Measurements from ENCODE around the gene ART4. TPM values are rescaled to one million over a fixed set of nuclear protein-coding genes. Genes with fewer than 3 reads are reported as not detected.

Gene ART4
- total RNA-seq, 1 donor: not detected

GRCh38 chr12:14840616-14841015 is 2.7 kb downstream of the ART4 start:
- Histone ChIP-seq H3K4me1 (ENCODE audit: insufficient read depth, low read length) (peaks cover 3% of the 10 kb centered on the region), H3K4me3 (ENCODE audit: low read length) (no peak overlapping the region), H3K27me3 (ENCODE audit: insufficient read depth, low read length) (peaks cover 7% of the 10 kb centered on the region), H3K9me3 (ENCODE audit: low read depth, low read length) (no peaks in the 10 kb centered on the region)

- no peaks in the 10 kb centered on the region for H3K9me3 ChIP-seq (ENCODE audit: low read depth, low read length)
- H3K27me3 ChIP-seq (ENCODE audit: insufficient read depth, low read length): peaks cover 12% of the 10 kb centered on the region
- H3K4me1 ChIP-seq (ENCODE audit: insufficient read depth, low read length): no peaks in the 10 kb centered on the region
- no peak overlapping the region for H3K4me3 ChIP-seq (ENCODE audit: low read length)
These were observed 4.1 kb downstream of the ART4 start for GRCh38 chr12:14839262-14839661.

DNA sequence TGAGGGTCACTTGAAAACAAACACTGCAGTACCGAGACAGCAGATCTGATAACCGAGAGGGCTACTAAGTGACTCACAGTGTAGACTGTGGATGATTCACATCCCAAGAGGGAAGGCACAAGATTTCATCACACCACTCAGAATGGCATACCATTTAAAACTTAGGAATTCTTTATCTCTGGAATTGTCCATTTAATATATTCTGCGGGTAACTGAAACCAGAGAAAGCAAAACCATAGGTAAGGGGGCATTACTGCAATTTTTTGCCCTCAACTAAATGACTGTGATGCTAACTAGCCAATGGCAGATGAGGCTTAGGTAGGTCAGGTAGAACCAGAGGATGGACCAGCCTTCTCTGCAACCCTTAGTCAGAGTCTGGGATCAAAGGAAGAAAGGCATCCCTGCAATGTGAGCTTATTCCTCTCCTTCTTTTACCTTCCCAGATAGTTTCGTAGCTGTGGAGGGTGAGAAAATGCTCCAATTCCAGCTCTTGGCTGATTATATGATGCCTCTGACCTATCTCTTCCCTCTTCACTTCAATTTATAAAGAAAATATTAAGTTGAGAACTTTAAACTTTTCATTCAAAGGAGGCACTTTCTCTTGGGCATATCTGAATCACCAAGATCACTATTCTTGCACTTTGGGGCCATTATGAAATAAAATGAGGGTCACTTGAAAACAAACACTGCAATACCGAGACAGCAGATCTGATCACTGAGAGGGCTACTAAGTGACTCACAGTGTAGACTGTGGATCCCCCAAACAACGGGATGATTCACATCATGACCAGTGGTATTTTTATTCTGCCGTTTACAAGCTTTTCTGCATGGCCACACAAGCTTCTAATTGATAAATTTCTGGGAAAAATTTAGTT is 6.8 kb downstream of the ART4 start:
- Histone ChIP-seq H3K4me1 (ENCODE audit: insufficient read depth, low read length) (no peaks in the 10 kb centered on the region), H3K4me3 (ENCODE audit: low read length) (no peak overlapping the region), H3K9me3 (ENCODE audit: low read depth, low read length) (no peaks in the 10 kb centered on the region), H3K27me3 (ENCODE audit: insufficient read depth, low read length) (peaks cover 14% of the 10 kb centered on the region)

GRCh38 chr12:14834509-14834908 is 8.8 kb downstream of the ART4 start:
- Histone ChIP-seq H3K27me3 (ENCODE audit: insufficient read depth, low read length) (peaks cover 12% of the 10 kb centered on the region), H3K4me1 (ENCODE audit: insufficient read depth, low read length) (no peaks in the 10 kb centered on the region), H3K4me3 (ENCODE audit: low read length) (no peak overlapping the region), H3K9me3 (ENCODE audit: low read depth, low read length) (no peaks in the 10 kb centered on the region)

DNA sequence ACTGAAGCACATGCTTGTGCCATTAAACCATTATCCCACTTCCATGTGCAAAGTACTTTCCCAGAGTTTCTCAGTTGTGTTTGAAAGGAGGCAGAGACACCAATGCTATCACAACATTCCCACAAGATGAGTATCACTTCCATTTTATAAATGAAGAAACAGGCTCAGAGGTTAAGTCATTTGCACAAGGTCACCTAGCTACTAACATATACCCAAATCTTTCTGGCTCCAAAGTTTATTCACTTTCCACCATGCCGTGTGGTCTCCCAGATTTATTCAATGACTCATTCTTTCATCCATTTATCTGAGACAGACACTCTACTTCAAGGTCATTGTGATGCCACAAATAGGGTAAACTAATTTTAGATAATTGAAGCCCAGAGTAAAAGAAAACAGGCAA is 9.4 kb downstream of the ART4 start:
- Histone ChIP-seq H3K4me3 (ENCODE audit: low read length) (no peak overlapping the region), H3K4me1 (ENCODE audit: insufficient read depth, low read length) (no peaks in the 10 kb centered on the region), H3K9me3 (ENCODE audit: low read depth, low read length) (no peaks in the 10 kb centered on the region), H3K27me3 (ENCODE audit: insufficient read depth, low read length) (peaks cover 7% of the 10 kb centered on the region)

DNA sequence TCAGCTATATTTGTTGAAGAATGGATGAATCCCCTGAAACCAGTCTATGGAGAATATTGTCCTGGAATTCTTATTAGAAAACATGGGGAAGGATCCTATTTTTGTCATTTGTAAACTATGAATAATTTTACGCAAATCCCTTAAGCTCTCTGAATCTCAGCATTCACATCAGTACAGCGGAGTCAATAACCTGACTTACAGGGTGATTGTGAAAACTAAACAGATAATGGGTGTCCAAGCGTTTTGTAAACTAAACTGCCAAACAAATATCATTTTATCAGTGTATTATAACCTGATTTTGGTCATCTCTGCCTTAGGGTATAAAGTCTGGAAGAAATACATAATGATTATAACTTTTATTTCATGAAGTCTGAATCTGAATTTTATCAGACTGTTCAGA is 10.0 kb downstream of the ART4 start:
- no peak overlapping the region for H3K4me3 ChIP-seq (ENCODE audit: low read length)
- H3K27me3 ChIP-seq (ENCODE audit: insufficient read depth, low read length): peaks cover 7% of the 10 kb centered on the region
- H3K9me3 ChIP-seq (ENCODE audit: low read depth, low read length): no peaks in the 10 kb centered on the region
- H3K4me1 ChIP-seq (ENCODE audit: insufficient read depth, low read length): no peaks in the 10 kb centered on the region

GRCh38 chr12:14828892-14829291 is 14.4 kb downstream of the ART4 start:
- Histone ChIP-seq H3K4me1 (ENCODE audit: insufficient read depth, low read length) (no peaks in the 10 kb centered on the region), H3K4me3 (ENCODE audit: low read length) (no peak overlapping the region), H3K9me3 (ENCODE audit: low read depth, low read length) (no peaks in the 10 kb centered on the region), H3K27me3 (ENCODE audit: insufficient read depth, low read length) (no peaks in the 10 kb centered on the region)

- Histone ChIP-seq H3K4me3 (ENCODE audit: low read length) (no peak overlapping the region), H3K4me1 (ENCODE audit: insufficient read depth, low read length) (no peaks in the 10 kb centered on the region), H3K27me3 (ENCODE audit: insufficient read depth, low read length) (no peaks in the 10 kb centered on the region), H3K9me3 (ENCODE audit: low read depth, low read length) (no peaks in the 10 kb centered on the region)
These were observed 16.3 kb downstream of the ART4 start for GRCh38 chr12:14827043-14827442.

- Histone ChIP-seq H3K9me3 (ENCODE audit: low read depth, low read length) (no peaks in the 10 kb centered on the region), H3K27me3 (ENCODE audit: insufficient read depth, low read length) (no peaks in the 10 kb centered on the region), H3K4me3 (ENCODE audit: low read length) (no peak overlapping the region), H3K4me1 (ENCODE audit: insufficient read depth, low read length) (no peaks in the 10 kb centered on the region)
These were observed 16.8 kb downstream of the ART4 start for GRCh38 chr12:14826491-14826890.

GRCh38 chr12:14825256-14825655 is 18.1 kb downstream of the ART4 start:
- Histone ChIP-seq H3K4me3 (ENCODE audit: low read length) (no peak overlapping the region), H3K27me3 (ENCODE audit: insufficient read depth, low read length) (no peaks in the 10 kb centered on the region), H3K4me1 (ENCODE audit: insufficient read depth, low read length) (no peaks in the 10 kb centered on the region), H3K9me3 (ENCODE audit: low read depth, low read length) (no peaks in the 10 kb centered on the region)

- Histone ChIP-seq H3K27me3 (ENCODE audit: insufficient read depth, low read length) (no peaks in the 10 kb centered on the region), H3K4me1 (ENCODE audit: insufficient read depth, low read length) (no peaks in the 10 kb centered on the region), H3K4me3 (ENCODE audit: low read length) (no peak overlapping the region), H3K9me3 (ENCODE audit: low read depth, low read length) (no peaks in the 10 kb centered on the region)
These were observed 19.2 kb downstream of the ART4 start for GRCh38 chr12:14824012-14824634.

DNA sequence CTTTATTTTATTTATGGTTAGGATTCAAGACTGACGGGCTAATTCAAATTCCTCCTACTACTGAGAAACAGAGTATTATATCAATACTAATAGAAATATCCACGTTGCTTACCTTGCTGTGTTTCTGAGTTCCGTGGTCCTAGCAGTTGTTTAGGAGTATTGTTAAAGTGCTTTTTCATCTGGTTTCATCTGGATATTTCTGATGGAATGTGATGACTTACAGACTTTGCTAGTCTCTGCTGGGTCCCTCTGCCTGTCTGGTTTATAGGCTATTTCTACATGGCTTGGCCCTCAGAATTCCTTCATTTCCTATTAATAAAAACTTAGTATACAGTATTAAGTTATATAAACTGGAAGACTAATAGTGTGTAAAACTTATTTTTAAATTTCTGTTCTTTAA is 29.3 kb downstream of the ART4 start, which contains the start of gene SMCO3:
Gene SMCO3 (minus strand): TSS at position 169 of the 400 bp plus-strand sequence. CDS start 7,502 bp downstream, outside the sequence.
- peaks cover 4% of the 10 kb centered on the region for H3K4me1 ChIP-seq (ENCODE audit: insufficient read depth, low read length)
- no peak within 1 kb of the TSS for H3K4me3 ChIP-seq (ENCODE audit: low read length)
- H3K27me3 ChIP-seq (ENCODE audit: insufficient read depth, low read length): no peaks in the 10 kb centered on the region
- H3K9me3 ChIP-seq (ENCODE audit: low read depth, low read length): no peaks in the 10 kb centered on the region

- Histone ChIP-seq H3K4me1 (ENCODE audit: insufficient read depth, low read length) (peaks cover 4% of the 10 kb centered on the region), H3K9me3 (ENCODE audit: low read depth, low read length) (no peaks in the 10 kb centered on the region), H3K4me3 (ENCODE audit: low read length) (no peak overlapping the region), H3K27me3 (ENCODE audit: insufficient read depth, low read length) (no peaks in the 10 kb centered on the region)
These were observed 31.8 kb downstream of the ART4 start for GRCh38 chr12:14811486-14811885.

- no peaks in the 10 kb centered on the region for H3K27me3 ChIP-seq (ENCODE audit: insufficient read depth, low read length)
These were observed 32.3 kb downstream of the ART4 start for GRCh38 chr12:14810953-14811483.

GRCh38 chr12:14810167-14810952 is 33.0 kb downstream of the ART4 start:
- Histone ChIP-seq H3K4me3 (ENCODE audit: low read length) (no peak overlapping the region), H3K9me3 (ENCODE audit: low read depth, low read length) (no peaks in the 10 kb centered on the region), H3K27me3 (ENCODE audit: insufficient read depth, low read length) (no peaks in the 10 kb centered on the region), H3K4me1 (ENCODE audit: insufficient read depth, low read length) (peaks cover 4% of the 10 kb centered on the region)

More at GRCh38 chr12:14810953-14811483, 32.3 kb downstream of the ART4 start:
- Histone ChIP-seq H3K9me3 (ENCODE audit: low read depth, low read length) (no peaks in the 10 kb centered on the region), H3K4me1 (ENCODE audit: insufficient read depth, low read length) (peaks cover 4% of the 10 kb centered on the region), H3K4me3 (ENCODE audit: low read length) (no peak overlapping the region)
